Neural crest cell (in vitro differentiated cells): ENCODE results near the gene NUDT8. TPM values are rescaled to one million over a fixed set of nuclear protein-coding genes. Genes with fewer than 3 reads are reported as not detected.

Experiments used
- DNase-seq: peaks from one replicate; pipeline ENCODE4 v3.0.0; 2021; ENCODE audit warnings: low read depth, mixed read lengths, low spot score
- H3K27ac Mint-ChIP-seq: one replicate; pipeline ENCODE4 v1.8.0; 2021; ENCODE audit warnings: mild to moderate bottlenecking, mixed read lengths; ENCODE audit not compliant: unreplicated experiment
- H3K27me3 Mint-ChIP-seq: 2 replicates; pipeline ENCODE4 v1.8.0; 2021; ENCODE audit warnings: low read depth, mild to moderate bottlenecking, mixed read lengths
- H3K36me3 Mint-ChIP-seq: 2 replicates; pipeline ENCODE4 v1.8.0; 2021; ENCODE audit warnings: low read depth, mild to moderate bottlenecking, mixed read lengths
- H3K4me1 Mint-ChIP-seq: 2 replicates; pipeline ENCODE4 v1.8.0; 2021; ENCODE audit warnings: mixed read lengths
- H3K4me3 Mint-ChIP-seq: one replicate; pipeline ENCODE4 v1.8.0; 2021; ENCODE audit warnings: mild to moderate bottlenecking, mixed read lengths
- H3K9me3 Mint-ChIP-seq: 2 replicates; pipeline ENCODE4 v1.8.0; 2021; ENCODE audit warnings: mixed read lengths
- total RNA-seq: library from RNA; stranded (reverse); gene quantifications from 2 replicates; pipeline ENCODE4 v1.2.1, GENCODE V29; 2021
- TF ChIP-seq, protein P1 (sequence below): fragments of 200-600 bp; sonication (generic); conservative IDR thresholded peaks from 2 replicates; pipeline ENCODE4 v1.5.0; 2021; ENCODE audit warnings: antibody characterized with exemption, mild to moderate bottlenecking

Gene NUDT8
- total RNA-seq, 1 donor from 2014 or later: 13.9 TPM

DNA sequence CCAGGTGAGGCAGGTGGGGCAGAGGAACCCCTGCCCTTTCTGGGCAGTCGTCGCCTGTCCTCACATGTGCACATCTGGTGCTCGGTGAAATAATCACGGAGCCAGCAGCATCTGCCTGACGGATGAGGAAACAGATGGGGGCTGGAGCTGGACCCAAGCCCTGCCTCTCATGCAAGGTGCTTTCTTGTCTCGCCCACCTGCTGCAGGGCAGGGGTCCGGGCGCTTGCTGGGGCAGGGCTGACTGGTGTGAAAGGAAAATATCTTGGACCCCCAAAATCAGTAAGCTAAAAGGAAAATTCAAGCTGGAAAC is 41.4 kb upstream of the NUDT8 start:
- Mint-ChIP-seq H3K27ac (no peak overlapping the region), H3K4me3 (no peak overlapping the region), H3K9me3 (no peaks in the 10 kb centered on the region), H3K4me1 (no peaks in the 10 kb centered on the region), H3K27me3 (peaks cover 6% of the 10 kb centered on the region), H3K36me3 (no peaks in the 10 kb centered on the region)
- TF ChIP-seq, protein P1, sequence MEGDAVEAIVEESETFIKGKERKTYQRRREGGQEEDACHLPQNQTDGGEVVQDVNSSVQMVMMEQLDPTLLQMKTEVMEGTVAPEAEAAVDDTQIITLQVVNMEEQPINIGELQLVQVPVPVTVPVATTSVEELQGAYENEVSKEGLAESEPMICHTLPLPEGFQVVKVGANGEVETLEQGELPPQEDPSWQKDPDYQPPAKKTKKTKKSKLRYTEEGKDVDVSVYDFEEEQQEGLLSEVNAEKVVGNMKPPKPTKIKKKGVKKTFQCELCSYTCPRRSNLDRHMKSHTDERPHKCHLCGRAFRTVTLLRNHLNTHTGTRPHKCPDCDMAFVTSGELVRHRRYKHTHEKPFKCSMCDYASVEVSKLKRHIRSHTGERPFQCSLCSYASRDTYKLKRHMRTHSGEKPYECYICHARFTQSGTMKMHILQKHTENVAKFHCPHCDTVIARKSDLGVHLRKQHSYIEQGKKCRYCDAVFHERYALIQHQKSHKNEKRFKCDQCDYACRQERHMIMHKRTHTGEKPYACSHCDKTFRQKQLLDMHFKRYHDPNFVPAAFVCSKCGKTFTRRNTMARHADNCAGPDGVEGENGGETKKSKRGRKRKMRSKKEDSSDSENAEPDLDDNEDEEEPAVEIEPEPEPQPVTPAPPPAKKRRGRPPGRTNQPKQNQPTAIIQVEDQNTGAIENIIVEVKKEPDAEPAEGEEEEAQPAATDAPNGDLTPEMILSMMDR: no peak
- no peak for DNase-seq

DNA sequence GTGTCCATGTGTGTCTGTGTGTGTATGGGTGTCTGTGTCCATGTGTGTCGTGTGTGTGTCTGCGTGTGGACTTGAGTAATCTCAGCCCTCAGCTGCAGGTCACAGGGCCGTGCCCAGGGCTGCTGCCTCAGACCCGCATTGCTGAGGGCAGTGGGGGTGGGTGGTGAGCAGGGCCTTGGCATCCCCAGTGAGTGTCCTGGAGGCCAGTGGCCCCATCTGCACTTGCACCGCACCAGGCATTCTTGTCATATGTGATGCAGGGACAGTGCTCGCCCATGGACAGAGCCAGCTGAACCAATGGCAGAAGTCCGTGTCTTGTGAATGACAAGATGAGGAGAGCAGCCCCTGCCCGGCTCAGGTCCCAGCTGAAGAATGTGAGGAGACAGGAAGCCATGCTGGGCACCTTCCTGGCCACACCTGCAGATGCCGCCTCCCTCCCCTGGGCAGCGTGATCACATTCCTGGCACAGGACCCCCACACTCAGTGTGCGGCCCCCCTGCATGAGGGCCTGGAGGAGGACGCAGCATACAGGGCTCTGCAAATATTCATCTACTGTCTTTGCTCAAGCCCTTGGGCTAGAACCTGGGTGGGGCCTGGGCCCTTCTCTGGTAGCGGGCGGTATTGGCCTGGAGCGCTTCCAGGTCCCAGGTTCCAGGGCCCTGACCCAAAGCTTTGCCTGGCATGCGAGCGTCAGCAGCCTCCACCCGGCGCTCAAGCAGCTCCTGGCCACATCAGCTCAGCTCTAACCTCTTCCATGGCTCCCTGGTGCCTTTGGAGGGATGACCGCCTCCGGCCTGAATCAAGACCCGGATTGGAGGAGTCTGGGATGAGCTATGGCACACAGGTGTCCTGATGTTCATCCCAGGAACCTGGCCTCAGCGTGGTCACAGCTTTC is 40.8 kb upstream of the NUDT8 start:
- no peaks in the 10 kb centered on the region for H3K36me3 Mint-ChIP-seq
- no peaks in the 10 kb centered on the region for H3K9me3 Mint-ChIP-seq
- no peak for DNase-seq
- H3K4me1 Mint-ChIP-seq: no peaks in the 10 kb centered on the region
- H3K4me3 Mint-ChIP-seq: no peak overlapping the region
- H3K27me3 Mint-ChIP-seq: peaks cover 1% of the 10 kb centered on the region
- TF ChIP-seq, protein P1: no peak
- H3K27ac Mint-ChIP-seq: no peak overlapping the region

DNA sequence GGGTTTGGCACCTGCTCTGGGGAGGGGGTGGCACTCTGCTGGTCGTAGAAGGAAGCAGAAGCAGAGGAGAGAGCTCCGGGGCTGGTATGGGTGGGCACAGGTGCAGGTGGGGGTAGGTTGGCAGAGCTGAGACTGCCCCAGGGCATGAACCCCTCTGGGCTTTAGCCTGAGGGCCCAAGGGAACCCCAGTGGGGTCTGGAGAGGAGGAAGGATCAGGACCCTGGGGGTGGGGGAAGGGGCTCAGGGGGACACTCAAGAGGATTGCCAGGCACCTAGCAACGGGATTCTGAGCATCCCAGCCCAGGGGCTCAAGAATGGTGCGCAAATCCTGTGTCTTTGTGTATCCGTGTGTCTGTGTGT is 38.4 kb upstream of the NUDT8 start:
- H3K36me3 Mint-ChIP-seq: no peaks in the 10 kb centered on the region
- DNase-seq: no peak
- no peaks in the 10 kb centered on the region for H3K4me1 Mint-ChIP-seq
- H3K27ac Mint-ChIP-seq: no peak overlapping the region
- TF ChIP-seq, protein P1: no peak
- H3K9me3 Mint-ChIP-seq: no peaks in the 10 kb centered on the region
- no peaks in the 10 kb centered on the region for H3K27me3 Mint-ChIP-seq
- H3K4me3 Mint-ChIP-seq: no peak overlapping the region

DNA sequence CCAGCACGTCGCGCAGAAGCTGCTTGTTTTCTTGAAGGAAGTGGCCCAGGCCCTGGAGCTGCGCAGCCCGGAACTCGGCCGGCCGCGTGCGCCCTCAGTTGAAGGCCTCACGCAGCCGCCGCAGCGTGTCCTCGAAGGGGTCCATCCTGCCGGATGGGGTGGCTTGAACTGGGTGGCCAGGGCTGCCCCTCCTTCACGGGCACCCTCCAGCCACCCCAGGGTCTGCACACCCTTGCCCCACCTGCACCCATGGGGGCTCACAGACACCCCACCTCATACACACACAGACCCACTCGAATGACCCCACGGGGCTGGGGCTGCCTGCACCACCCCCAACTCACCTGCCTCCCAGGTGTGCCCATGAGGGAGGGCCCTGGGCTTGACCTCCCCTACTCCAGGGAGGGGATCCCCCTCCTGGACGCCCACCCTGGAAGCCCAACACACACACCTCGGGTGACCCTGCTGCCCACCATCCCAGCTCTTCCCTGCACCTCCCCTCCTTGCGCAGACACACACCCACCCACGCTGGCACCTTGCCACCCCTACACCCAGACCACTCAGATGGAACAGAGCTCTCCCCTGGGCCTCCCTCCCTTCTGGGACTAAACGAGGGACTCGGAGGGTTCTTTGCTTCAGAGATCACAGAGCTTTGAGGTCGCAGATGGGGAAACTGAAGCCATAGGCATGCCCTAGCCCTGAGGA is 37.9 kb upstream of the NUDT8 start:
- H3K9me3 Mint-ChIP-seq: no peaks in the 10 kb centered on the region
- H3K36me3 Mint-ChIP-seq: no peaks in the 10 kb centered on the region
- no peaks in the 10 kb centered on the region for H3K4me1 Mint-ChIP-seq
- no peak overlapping the region for H3K27ac Mint-ChIP-seq
- H3K4me3 Mint-ChIP-seq: no peak overlapping the region
- H3K27me3 Mint-ChIP-seq: no peaks in the 10 kb centered on the region
- TF ChIP-seq, protein P1: no peak
- DNase-seq: no peak

DNA sequence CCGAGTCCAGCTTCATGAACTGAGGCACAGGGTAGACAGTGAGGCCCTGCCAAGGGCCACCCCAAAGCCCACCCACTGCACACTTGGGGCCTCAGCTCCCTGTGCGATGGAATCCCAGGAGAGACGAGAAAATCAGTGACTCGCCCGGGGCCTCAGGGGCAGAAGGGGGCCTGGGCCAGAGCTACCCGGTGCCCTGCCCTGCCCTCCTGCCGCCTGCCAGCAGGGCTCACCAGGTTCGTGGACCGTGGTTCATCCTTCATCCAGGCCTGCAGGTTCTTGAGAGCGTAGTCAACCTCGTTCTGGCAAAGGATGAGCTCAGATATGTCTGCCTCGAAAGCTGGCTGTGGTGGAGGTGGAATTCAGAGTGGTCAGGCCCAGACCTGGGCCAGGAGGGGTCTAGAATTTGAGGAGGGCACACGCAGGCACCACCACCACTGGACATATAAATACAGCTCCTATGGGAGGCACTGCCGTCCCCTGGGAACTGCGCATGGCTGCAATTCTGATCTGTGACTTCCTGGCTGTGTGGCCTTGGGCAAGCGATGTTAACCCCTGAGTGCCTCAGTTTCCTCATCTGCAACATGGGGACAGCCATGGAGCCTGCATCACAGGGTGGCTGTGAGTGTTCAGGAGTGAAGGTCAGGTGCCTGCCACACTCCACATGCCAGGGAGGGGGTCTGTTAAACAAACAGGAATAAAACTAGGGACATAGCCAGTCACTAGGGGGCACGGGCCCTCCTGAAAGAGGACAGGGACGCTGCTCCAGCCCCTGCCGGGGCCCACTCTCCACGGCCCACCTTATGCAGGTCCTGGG is 37.1 kb upstream of the NUDT8 start:
- no peaks in the 10 kb centered on the region for H3K4me1 Mint-ChIP-seq
- H3K27ac Mint-ChIP-seq: no peak overlapping the region
- TF ChIP-seq, protein P1: no peak
- H3K9me3 Mint-ChIP-seq: no peaks in the 10 kb centered on the region
- no peaks in the 10 kb centered on the region for H3K36me3 Mint-ChIP-seq
- DNase-seq: no peak
- H3K27me3 Mint-ChIP-seq: no peaks in the 10 kb centered on the region
- H3K4me3 Mint-ChIP-seq: no peak overlapping the region
